OCI-LY1 (cell line): ENCODE data around the gene ST3GAL2.
A peak's percentile ranks its signal among the peaks of the same experiment; 100 is the strongest.

Experiments used
- H2AFZ ChIP-seq: fragments of 200-600 bp; sonication (generic), shearing (Covaris generic); 2 replicates; pipeline ENCODE4 v1.6.0; 2014; ENCODE audit warnings: antibody characterized with exemption, mild to moderate bottlenecking, low read length
- H3F3A ChIP-seq: fragments of 200-600 bp; sonication (generic), shearing (Covaris generic); 2 replicates; pipeline ENCODE4 v1.6.0; 2014; ENCODE audit warnings: mild to moderate bottlenecking, antibody characterized with exemption, low read length, moderate library complexity; ENCODE audit not compliant: insufficient read depth
- H3K27ac ChIP-seq: fragments of 200-600 bp; sonication (generic); 2 replicates; pipeline ENCODE4 v1.5.1; 2014; ENCODE audit warnings: low read length, mixed run types, mild to moderate bottlenecking, low read depth; ENCODE audit not compliant: poor library complexity, severe bottlenecking
- H3K27me3 ChIP-seq: fragments of 200-600 bp; sonication (generic); 2 replicates; pipeline ENCODE4 v1.6.0; 2014; ENCODE audit warnings: antibody characterized with exemption, mild to moderate bottlenecking, low read length, moderate library complexity; ENCODE audit not compliant: insufficient read depth
- H3K36me3 ChIP-seq: fragments of 200-600 bp; sonication (generic); 2 replicates; pipeline ENCODE4 v1.6.1; 2014; ENCODE audit warnings: mild to moderate bottlenecking, antibody characterized with exemption, low read length, moderate library complexity, mixed read lengths; ENCODE audit not compliant: insufficient read depth
- H3K4me1 ChIP-seq: fragments of 200-600 bp; sonication (generic); 2 replicates; pipeline ENCODE4 v1.5.1; 2014; ENCODE audit warnings: mild to moderate bottlenecking, low read length, moderate library complexity; ENCODE audit not compliant: insufficient read depth, severe bottlenecking
- H3K4me2 ChIP-seq: fragments of 200-600 bp; sonication (generic), shearing (Covaris generic); 2 replicates; pipeline ENCODE4 v1.6.1; 2014; ENCODE audit warnings: low read length
- H3K4me3 ChIP-seq: fragments of 200-600 bp; sonication (generic); 2 replicates; pipeline ENCODE4 v1.5.1; 2014; ENCODE audit warnings: low read length, low read depth, mild to moderate bottlenecking, mixed read lengths; ENCODE audit not compliant: poor library complexity, severe bottlenecking
- H3K79me2 ChIP-seq: fragments of 200-600 bp; shearing (Covaris generic); 2 replicates; pipeline ENCODE4 v1.6.1; 2016; ENCODE audit warnings: mixed run types, low read length, mixed read lengths; ENCODE audit not compliant: insufficient read depth
- H3K9ac ChIP-seq: fragments of 200-600 bp; sonication (generic), shearing (Covaris generic); 2 replicates; pipeline ENCODE4 v1.6.1; 2014; ENCODE audit warnings: mild to moderate bottlenecking, low read length, mixed read lengths
- H3K9me2 ChIP-seq: fragments of 200-600 bp; sonication (generic), shearing (Covaris generic); 2 replicates; pipeline ENCODE4 v1.6.1; 2014; ENCODE audit warnings: low read depth, mild to moderate bottlenecking, low read length, mixed read lengths
- H3K9me3 ChIP-seq: fragments of 200-600 bp; shearing (Covaris generic); 2 replicates; pipeline ENCODE4 v1.6.1; 2014; ENCODE audit warnings: low read length, mixed read lengths
- H4K20me1 ChIP-seq: fragments of 200-600 bp; sonication (generic), shearing (Covaris generic); 2 replicates; pipeline ENCODE4 v1.6.0; 2016; ENCODE audit warnings: mild to moderate bottlenecking, low read length; ENCODE audit not compliant: insufficient read depth
- EZH2 ChIP-seq: fragments of 200-600 bp; sonication (generic), shearing (Covaris generic); IDR thresholded peaks from 2 replicates; pipeline ENCODE4 v1.8.0; 2017; ENCODE audit warnings: borderline replicate concordance, mixed run types, mild to moderate bottlenecking, antibody characterized with exemption, low read length, moderate library complexity, mixed read lengths
- TF ChIP-seq, protein P1 (sequence below): fragments of 200-600 bp; sonication (generic), shearing (Covaris generic); IDR thresholded peaks from 2 replicates; pipeline ENCODE4 v1.5.1; 2017; ENCODE audit warnings: mild to moderate bottlenecking, antibody characterized with exemption, low read length, moderate library complexity, mixed read lengths

The ST3GAL2 gene

DNA sequence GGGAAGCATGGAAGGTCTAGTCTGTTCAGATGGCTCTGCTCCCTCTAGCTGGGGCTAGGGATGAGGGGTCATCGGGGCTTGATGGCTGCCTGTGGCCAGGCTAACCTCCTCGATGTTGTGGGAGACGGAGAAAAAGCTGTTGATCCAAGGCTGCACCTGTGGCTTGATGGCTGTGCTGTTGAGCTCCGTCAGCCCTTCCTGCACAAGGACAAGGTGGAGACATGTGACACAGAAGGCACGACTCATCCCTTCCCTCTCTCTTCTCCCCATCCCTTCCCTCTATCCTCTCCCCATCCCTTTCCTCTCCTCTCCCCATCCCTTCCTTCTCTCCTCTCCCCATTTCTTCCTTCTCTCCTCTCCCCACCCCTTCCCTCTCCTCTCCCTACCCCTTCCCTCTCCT is 43.7 kb upstream of the ST3GAL2 start:
- Histone ChIP-seq H3K9me2 (no peaks in the 10 kb centered on the region), H3K4me1 (peaks cover 32% of the 10 kb centered on the region), H3K36me3 (peaks cover 43% of the 10 kb centered on the region), H3K4me2 (no peak overlapping the region), H4K20me1 (no peaks in the 10 kb centered on the region), H3K9me3 (no peaks in the 10 kb centered on the region), H3K4me3 (no peak overlapping the region), H2AFZ (no peak overlapping the region), H3K9ac (no peak overlapping the region; the same call in 1 of the 2 replicates), H3K27me3 (no peaks in the 10 kb centered on the region), H3K79me2 (no peaks in the 10 kb centered on the region), H3K27ac (peak overlapping the region; percentile 90), H3F3A (no peaks in the 10 kb centered on the region)
- TF ChIP-seq, protein P1, sequence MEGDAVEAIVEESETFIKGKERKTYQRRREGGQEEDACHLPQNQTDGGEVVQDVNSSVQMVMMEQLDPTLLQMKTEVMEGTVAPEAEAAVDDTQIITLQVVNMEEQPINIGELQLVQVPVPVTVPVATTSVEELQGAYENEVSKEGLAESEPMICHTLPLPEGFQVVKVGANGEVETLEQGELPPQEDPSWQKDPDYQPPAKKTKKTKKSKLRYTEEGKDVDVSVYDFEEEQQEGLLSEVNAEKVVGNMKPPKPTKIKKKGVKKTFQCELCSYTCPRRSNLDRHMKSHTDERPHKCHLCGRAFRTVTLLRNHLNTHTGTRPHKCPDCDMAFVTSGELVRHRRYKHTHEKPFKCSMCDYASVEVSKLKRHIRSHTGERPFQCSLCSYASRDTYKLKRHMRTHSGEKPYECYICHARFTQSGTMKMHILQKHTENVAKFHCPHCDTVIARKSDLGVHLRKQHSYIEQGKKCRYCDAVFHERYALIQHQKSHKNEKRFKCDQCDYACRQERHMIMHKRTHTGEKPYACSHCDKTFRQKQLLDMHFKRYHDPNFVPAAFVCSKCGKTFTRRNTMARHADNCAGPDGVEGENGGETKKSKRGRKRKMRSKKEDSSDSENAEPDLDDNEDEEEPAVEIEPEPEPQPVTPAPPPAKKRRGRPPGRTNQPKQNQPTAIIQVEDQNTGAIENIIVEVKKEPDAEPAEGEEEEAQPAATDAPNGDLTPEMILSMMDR: no peak
- no peak for TF ChIP-seq EZH2

DNA sequence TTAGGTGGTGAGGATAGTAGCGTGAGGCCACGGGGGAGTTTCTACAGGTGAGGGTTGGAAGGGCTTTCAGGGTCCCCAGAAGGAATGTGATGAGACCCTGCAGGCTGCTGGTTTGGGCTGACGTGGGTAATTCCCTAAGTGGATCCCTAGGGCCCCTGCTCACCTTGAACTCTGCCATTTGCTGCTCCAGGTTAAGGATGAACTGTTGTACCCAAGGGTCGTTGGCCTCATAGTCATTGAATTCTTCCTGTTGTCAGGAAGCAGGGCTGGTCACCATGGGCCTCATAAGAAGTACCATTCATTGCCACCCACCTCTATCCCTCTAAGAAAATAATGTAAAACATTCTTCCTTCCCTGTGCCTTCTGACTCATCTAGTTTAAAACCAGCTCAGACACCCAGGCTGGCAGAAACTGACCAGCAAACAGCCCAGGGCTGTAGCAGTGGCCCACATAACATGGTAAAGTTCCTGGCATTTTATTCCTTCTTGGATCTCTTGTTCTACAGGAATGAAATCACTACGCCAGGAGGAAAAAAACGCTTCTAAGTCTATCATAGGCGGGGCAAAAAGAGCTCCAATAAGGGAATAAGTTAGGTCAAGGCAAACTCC is 43.1 kb upstream of the ST3GAL2 start:
- peaks cover 43% of the 10 kb centered on the region for H3K36me3 ChIP-seq

DNA sequence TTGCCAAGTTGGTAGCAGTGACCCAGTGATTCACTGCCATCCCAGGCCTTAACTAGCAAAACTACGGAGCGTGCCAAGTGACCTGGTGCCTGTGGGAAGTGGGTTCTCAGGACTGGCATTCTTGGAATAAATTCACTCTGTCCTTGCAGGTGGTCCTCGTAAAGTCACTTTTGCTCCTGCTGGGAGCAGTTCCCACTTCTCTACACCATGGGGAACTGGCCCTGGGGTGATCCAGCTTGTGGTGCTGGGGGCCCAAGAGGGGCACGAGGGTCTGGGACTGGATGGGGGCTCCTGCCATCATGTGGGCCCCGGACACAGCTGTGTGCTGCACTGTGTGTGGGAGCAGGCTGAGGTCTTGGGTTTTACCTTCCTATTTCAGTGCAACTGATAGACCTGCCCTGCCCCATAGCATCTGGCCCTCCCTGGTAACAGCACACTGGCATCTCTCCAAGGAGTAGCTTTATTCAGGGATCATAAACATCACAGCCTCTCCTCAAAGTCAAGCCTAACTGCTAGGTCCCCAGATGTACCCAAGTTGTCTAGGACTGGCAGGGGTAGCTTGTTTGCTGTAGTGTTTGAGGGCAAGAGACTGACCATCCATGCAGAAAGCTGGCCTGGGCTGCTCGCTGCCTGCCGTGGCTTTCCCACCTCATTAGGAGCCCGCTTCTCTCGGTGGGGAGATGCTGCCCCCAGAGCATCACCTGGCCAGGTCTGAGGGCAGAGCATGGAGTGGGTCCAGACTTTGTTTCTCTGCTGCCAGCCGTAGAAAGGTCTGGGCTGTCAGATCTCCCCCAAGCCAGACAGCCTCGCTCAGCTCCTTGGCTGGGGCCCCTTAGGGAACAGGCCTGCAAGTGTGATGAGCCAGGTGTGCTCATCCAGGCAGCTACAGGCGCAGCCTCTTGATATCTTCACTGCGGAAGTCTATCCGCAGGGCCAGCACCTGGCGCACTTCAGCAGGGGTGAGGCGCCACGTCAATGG is 41.5 kb upstream of the ST3GAL2 start:
- Histone ChIP-seq H3K4me2 (no peak overlapping the region), H3K27me3 (no peaks in the 10 kb centered on the region), H3K4me1 (peaks cover 44% of the 10 kb centered on the region), H4K20me1 (no peaks in the 10 kb centered on the region), H3K9ac (no peak overlapping the region), H3K27ac (peak overlapping the region; percentile 68), H3K9me2 (no peaks in the 10 kb centered on the region), H3K36me3 (peaks cover 53% of the 10 kb centered on the region), H3K4me3 (no peak overlapping the region), H2AFZ (no peak overlapping the region), H3F3A (no peaks in the 10 kb centered on the region), H3K79me2 (no peaks in the 10 kb centered on the region), H3K9me3 (no peaks in the 10 kb centered on the region)
- no peak for TF ChIP-seq EZH2
- TF ChIP-seq, protein P1: no peak

More for the DNA sequence above, 43.1 kb upstream of the ST3GAL2 start:
- H3K79me2 ChIP-seq: no peaks in the 10 kb centered on the region
- no peak overlapping the region for H2AFZ ChIP-seq
- H4K20me1 ChIP-seq: no peaks in the 10 kb centered on the region
- no peak overlapping the region for H3K4me3 ChIP-seq
- no peaks in the 10 kb centered on the region for H3F3A ChIP-seq
- H3K9me3 ChIP-seq: no peaks in the 10 kb centered on the region
- no peaks in the 10 kb centered on the region for H3K9me2 ChIP-seq
- peak overlapping the region; percentile 90 for H3K27ac ChIP-seq
- no peaks in the 10 kb centered on the region for H3K27me3 ChIP-seq
- H3K9ac ChIP-seq: no peak overlapping the region
- H3K4me2 ChIP-seq: no peak overlapping the region
- TF ChIP-seq, protein P1: no peak
- TF ChIP-seq EZH2: no peak
- H3K4me1 ChIP-seq: peaks cover 32% of the 10 kb centered on the region
